ENCODE measurements around the gene PLSCR4. TPM values are rescaled to one million over a fixed set of nuclear protein-coding genes. Genes with fewer than 3 reads are reported as not detected.

PLSCR4 gene
- total and polyA plus RNA-seq, 5 donors from 2014 or later: not detected

DNA sequence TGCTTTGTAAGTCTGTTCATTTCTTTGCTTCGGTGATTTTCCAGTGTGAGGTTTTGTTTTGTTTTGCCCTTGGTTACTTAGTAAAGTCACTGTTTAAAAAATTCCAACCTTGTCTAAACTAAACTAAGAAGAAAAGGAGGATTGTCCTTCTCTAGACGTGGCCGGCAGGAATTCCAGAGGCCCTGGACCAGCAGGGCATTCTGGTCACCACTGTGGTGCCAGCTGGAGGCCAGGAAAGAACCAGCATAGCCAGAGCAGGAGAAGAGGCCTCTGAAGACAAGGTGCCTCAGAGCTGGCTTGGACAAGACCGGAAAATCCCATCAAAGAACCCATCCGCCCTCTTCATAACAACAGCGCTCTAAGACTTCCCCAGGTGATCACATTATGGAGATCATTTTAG, 98.1 kb downstream of the PLSCR4 start:
- Mint-ChIP-seq H3K4me1 (no peaks in the 10 kb centered on the region), H3K9me3 (peaks cover 0 to 4% (median 0%) of the 10 kb centered on the region in 7 donors), H3K27me3 (no peaks in the 10 kb centered on the region), H3K4me3 (no peak overlapping the region), H3K36me3 (no peaks in the 10 kb centered on the region), H3K27ac (no peak overlapping the region)
- H3K27ac ChIP-seq (ENCODE audit: insufficient read depth, low read length, poor library complexity, severe bottlenecking): no peak overlapping the region
- H3K36me3 ChIP-seq (ENCODE audit: control insufficient read depth, insufficient read depth, low read length): no peaks in the 10 kb centered on the region
- no peaks in the 10 kb centered on the region for H3K27me3 ChIP-seq (ENCODE audit: control insufficient read depth, insufficient read depth, low read length)
- H3K9me3 ChIP-seq (ENCODE audit: control insufficient read depth in 2 of 2, low read length in 2 of 2): no peaks in the 10 kb centered on the region
- no peaks in the 10 kb centered on the region for H3K4me1 ChIP-seq (ENCODE audit: control insufficient read depth, insufficient read depth, low read length, poor library complexity, severe bottlenecking)
- no peak overlapping the region for H3K4me3 ChIP-seq (ENCODE audit: low read depth, low read length)
- ATAC-seq (ENCODE audit: low read depth in 2 of 2) (no peak), DNase-seq (no peak)

DNA sequence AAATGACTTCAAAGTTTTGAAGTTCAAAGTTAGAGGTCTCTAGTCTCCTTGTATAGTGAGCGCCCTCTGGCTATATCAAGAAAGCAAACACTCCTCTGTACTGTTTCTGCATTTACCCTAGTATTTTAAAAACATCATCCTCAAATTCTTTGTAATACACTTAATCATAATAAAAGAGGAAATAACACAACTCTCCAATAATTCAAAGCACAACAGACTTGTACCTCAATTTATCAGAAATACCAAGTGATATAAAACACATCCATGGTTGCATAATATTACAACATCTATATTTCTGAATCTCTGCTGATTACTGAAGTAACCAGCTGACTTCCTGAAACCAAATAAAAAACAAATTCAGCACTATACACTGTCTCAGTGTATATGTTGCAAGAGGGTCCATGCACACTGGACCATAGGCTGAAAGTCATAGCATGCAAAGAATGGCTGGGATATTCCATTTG, 102.4 kb downstream of the PLSCR4 start:
- H3K27ac Mint-ChIP-seq: no peak overlapping the region
- no peaks in the 10 kb centered on the region for H3K36me3 ChIP-seq (ENCODE audit: control insufficient read depth, insufficient read depth, low read length)
- H3K4me3 ChIP-seq (ENCODE audit: low read depth, low read length): no peak overlapping the region
- no peaks in the 10 kb centered on the region for H3K27me3 ChIP-seq (ENCODE audit: control insufficient read depth, insufficient read depth, low read length)
- H3K36me3 Mint-ChIP-seq: no peaks in the 10 kb centered on the region
- H3K4me3 Mint-ChIP-seq: no peak overlapping the region
- H3K4me1 ChIP-seq (ENCODE audit: control insufficient read depth, insufficient read depth, low read length, poor library complexity, severe bottlenecking): no peaks in the 10 kb centered on the region
- no peak overlapping the region for H3K27ac ChIP-seq (ENCODE audit: insufficient read depth, low read length, poor library complexity, severe bottlenecking)
- no peaks in the 10 kb centered on the region for H3K9me3 ChIP-seq (ENCODE audit: control insufficient read depth in 2 of 2, low read length in 2 of 2)
- ATAC-seq (ENCODE audit: low read depth in 2 of 2): no peak
- H3K9me3 Mint-ChIP-seq: peaks cover 0 to 2% (median 0%) of the 10 kb centered on the region in 7 donors
- no peaks in the 10 kb centered on the region for H3K4me1 Mint-ChIP-seq
- no peaks in the 10 kb centered on the region for H3K27me3 Mint-ChIP-seq
- no peak for DNase-seq

DNA sequence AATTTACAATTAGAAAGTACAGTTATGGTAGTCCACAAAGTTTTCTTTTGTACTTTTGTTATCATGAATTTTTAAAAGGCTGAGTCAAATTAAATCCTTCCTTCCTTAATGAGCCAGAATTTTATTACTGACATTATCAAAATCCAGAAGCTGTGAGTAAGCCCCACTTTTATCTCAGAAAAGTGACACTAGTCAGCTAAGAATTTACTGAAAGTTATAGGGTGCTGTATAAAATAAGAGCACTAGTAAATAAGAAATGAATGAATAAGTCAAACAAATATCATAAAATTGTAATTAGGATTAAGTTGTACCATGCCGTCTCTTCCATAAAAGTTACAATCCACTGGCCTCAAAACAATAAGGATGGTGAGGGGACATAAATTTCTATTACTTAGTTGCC, 105.3 kb downstream of the PLSCR4 start:
- Mint-ChIP-seq H3K27me3 (no peaks in the 10 kb centered on the region), H3K9me3 (peaks cover 0 to 2% (median 0%) of the 10 kb centered on the region in 7 donors), H3K36me3 (no peaks in the 10 kb centered on the region), H3K4me3 (no peak overlapping the region), H3K27ac (no peak overlapping the region), H3K4me1 (no peaks in the 10 kb centered on the region)
- DNase-seq: no peak
- Histone ChIP-seq H3K36me3 (ENCODE audit: control insufficient read depth, insufficient read depth, low read length) (no peaks in the 10 kb centered on the region), H3K9me3 (ENCODE audit: control insufficient read depth in 2 of 2, low read length in 2 of 2) (no peaks in the 10 kb centered on the region), H3K27ac (ENCODE audit: insufficient read depth, low read length, poor library complexity, severe bottlenecking) (no peak overlapping the region), H3K4me3 (ENCODE audit: low read depth, low read length) (no peak overlapping the region), H3K27me3 (ENCODE audit: control insufficient read depth, insufficient read depth, low read length) (no peaks in the 10 kb centered on the region), H3K4me1 (ENCODE audit: control insufficient read depth, insufficient read depth, low read length, poor library complexity, severe bottlenecking) (no peaks in the 10 kb centered on the region)
- ATAC-seq (ENCODE audit: low read depth in 2 of 2): no peak

DNA sequence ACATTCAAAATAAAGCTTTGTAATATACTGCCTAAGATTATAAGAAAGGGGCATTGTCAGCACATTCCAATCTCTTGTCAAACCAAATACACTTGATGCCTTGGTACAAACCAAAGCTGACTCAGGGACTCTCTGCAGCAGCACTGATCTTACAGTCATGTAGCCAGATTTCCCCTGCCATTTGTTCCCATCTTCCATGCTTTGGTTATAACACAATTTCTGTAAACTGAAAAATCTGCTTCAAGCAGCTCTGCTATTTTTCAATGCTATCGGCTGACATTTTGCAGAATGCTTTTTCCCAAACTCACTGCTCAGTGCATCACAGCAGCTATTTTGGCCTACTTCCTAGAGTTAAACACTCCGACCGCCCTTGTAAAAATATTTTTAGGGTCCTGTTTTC, 108.1 kb downstream of the PLSCR4 start:
- Histone ChIP-seq H3K27ac (ENCODE audit: insufficient read depth, low read length, poor library complexity, severe bottlenecking) (no peak overlapping the region), H3K4me3 (ENCODE audit: low read depth, low read length) (no peak overlapping the region), H3K36me3 (ENCODE audit: control insufficient read depth, insufficient read depth, low read length) (no peaks in the 10 kb centered on the region), H3K9me3 (ENCODE audit: control insufficient read depth in 2 of 2, low read length in 2 of 2) (no peaks in the 10 kb centered on the region), H3K27me3 (ENCODE audit: control insufficient read depth, insufficient read depth, low read length) (no peaks in the 10 kb centered on the region), H3K4me1 (ENCODE audit: control insufficient read depth, insufficient read depth, low read length, poor library complexity, severe bottlenecking) (no peaks in the 10 kb centered on the region)
- Mint-ChIP-seq H3K36me3 (no peaks in the 10 kb centered on the region), H3K27me3 (no peaks in the 10 kb centered on the region), H3K9me3 (no peaks in the 10 kb centered on the region), H3K4me1 (no peaks in the 10 kb centered on the region), H3K4me3 (no peak overlapping the region), H3K27ac (no peak overlapping the region)
- no peak for ATAC-seq (ENCODE audit: low read depth in 2 of 2)
- no peak for DNase-seq

Other genes starting within 250 kb of the PLSCR4 start
- 0.52 TPM for gene PLOD2, start 89.9 kb downstream of the PLSCR4 start, total RNA-seq
- not detected for gene PLOD2, start 89.9 kb downstream of the PLSCR4 start, polyA plus RNA-seq
- not detected for gene PLSCR2, start 218.5 kb upstream of the PLSCR4 start, total RNA-seq
- under 1 TPM in 1 of 4 donors, not detected in 3; 0.76 TPM for gene PLSCR2, start 218.5 kb upstream of the PLSCR4 start, polyA plus RNA-seq

All from CD4-positive, CD25-positive, alpha-beta regulatory T cell (primary cell).